ENCODE measurements around the gene HTR7. TPM values are rescaled to one million over a fixed set of nuclear protein-coding genes. Genes with fewer than 3 reads are reported as not detected.

The HTR7 gene
- total RNA-seq, 1 experiment from 2014 or later, result 0.62 TPM

DNA sequence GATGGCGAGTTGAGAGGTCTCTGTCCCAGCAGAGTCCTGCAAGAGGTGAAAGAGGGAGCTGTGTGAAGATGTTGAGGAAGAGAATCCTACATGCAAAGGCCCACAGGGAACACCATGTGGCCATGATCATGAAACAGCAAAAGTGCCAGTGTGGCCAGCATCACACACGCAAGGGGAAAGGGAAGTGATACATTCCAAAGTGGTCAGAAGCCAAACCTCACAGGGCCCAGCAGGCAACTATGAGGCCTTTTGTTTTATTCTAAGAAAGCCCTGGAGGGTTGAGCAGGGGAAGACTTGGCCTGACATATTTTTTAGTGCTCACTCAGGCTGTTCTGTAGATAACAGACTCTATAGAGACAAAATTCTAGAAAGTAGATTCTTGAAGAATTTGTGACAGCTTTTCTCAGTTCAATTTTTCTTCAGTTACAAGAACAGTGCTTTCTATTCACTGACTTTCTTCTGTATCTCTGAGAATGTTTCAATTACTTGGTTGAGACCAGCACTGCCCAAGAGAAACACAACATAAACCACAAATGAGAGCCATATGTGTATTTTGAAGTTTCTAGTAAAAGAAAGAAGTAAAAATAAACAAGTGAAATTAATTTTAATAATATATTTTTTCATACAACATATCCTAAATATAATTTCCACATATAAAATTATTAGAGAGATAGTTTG, 82.3 kb downstream of the HTR7 start:
- Histone ChIP-seq H3K79me2 (ENCODE audit: low read length) (no peaks in the 10 kb centered on the region), H3K4me3 (ENCODE audit: low read length) (no peak overlapping the region), H3K4me2 (ENCODE audit: low read length) (no peak overlapping the region), H3K4me1 (ENCODE audit: insufficient read depth, low read length) (no peaks in the 10 kb centered on the region), H2AFZ (ENCODE audit: low read length) (no peak overlapping the region), H4K20me1 (ENCODE audit: low read length) (no peaks in the 10 kb centered on the region), H3K9me3 (ENCODE audit: low read length) (no peaks in the 10 kb centered on the region), H3K9me2 (replicated peaks; ENCODE audit: low read length) (no peaks in the 10 kb centered on the region), H3K27me3 (ENCODE audit: low read length) (no peaks in the 10 kb centered on the region), H3K9ac (ENCODE audit: low read length) (no peak overlapping the region), H3F3A (ENCODE audit: low read length, unreplicated experiment) (no peaks in the 10 kb centered on the region), H3K36me3 (ENCODE audit: low read depth, low read length) (no peaks in the 10 kb centered on the region), H3K27ac (ENCODE audit: low read length) (no peak overlapping the region)
- no peak for TF ChIP-seq EZH2 (IDR thresholded peaks at IDR 0.05; ENCODE audit: low read length, unreplicated experiment)
- TF ChIP-seq, protein P1, sequence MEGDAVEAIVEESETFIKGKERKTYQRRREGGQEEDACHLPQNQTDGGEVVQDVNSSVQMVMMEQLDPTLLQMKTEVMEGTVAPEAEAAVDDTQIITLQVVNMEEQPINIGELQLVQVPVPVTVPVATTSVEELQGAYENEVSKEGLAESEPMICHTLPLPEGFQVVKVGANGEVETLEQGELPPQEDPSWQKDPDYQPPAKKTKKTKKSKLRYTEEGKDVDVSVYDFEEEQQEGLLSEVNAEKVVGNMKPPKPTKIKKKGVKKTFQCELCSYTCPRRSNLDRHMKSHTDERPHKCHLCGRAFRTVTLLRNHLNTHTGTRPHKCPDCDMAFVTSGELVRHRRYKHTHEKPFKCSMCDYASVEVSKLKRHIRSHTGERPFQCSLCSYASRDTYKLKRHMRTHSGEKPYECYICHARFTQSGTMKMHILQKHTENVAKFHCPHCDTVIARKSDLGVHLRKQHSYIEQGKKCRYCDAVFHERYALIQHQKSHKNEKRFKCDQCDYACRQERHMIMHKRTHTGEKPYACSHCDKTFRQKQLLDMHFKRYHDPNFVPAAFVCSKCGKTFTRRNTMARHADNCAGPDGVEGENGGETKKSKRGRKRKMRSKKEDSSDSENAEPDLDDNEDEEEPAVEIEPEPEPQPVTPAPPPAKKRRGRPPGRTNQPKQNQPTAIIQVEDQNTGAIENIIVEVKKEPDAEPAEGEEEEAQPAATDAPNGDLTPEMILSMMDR (conservative IDR thresholded peaks at IDR 0.05; ENCODE audit: low read depth, low read length), result no peak
- TF ChIP-seq EZH2phosphoT487 (IDR thresholded peaks at IDR 0.05; ENCODE audit: borderline replicate concordance, low read length), result no peak
- ATAC-seq, result no peak
- no peak for DNase-seq
- no TSS peak for BruUV-seq (replicated peaks)
- intact Hi-C loops (cut with micrococcal nuclease), result no loop called here
- POLR2A ChIA-PET (ENCODE audit: unreplicated experiment), result interaction anchor here (0.7 kb wide), 1 partner anchor 488 kb away, joined by 6 read pairs; no protein-coding TSS in a partner anchor
- CTCF ChIA-PET, result no interaction called here

DNA sequence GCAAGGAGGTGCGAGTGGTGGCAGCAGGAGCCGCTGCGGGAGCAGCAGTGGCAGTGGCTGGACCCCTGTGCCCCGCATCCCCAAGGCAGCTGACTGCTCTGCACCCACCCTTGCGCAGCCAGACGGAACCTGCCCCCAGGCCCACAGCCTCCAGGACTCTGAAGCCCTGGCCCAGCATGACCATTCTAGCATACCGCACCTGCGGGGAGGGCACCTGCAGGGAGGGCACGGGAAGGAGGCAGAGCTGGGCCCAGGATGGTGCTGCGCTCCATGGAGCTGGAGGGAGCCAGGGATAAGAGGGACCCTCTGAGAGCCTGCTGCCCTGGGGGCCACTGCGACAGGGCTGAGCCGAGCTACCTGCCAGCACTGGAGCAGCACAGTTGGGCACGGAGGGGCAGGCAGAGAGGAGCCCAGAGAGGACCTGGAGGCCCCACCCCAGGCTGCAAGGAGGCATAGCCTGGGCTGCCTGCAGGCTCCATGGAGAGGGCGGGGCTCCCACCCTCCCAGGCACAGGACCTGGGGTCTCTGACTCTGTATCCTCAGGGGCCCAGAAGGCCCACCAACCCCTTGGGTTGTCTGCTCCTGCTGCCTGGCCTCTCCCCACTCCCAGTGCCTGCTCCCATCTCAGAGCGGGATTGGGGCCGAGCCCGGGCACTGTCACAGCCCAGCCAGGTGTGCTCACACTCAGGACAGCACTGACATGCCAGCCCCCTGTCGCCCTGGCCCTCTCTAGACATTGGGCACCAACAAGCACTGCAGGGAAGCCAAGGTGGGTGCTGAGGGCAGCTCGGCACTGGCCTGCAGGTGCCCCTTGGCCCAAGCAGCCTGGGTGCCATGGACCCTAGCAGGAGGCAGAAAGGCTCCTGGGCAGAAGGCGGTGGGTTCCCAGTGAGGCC, 87.6 kb downstream of the HTR7 start:
- ChIA-PET CTCF (no interaction called here), POLR2A (ENCODE audit: unreplicated experiment) (no interaction called here)
- no peak overlapping the region for H3K4me3 ChIP-seq (ENCODE audit: low read length)
- H3F3A ChIP-seq (ENCODE audit: low read length, unreplicated experiment), result no peaks in the 10 kb centered on the region
- no peak overlapping the region for H2AFZ ChIP-seq (ENCODE audit: low read length)
- no peaks in the 10 kb centered on the region for H3K36me3 ChIP-seq (ENCODE audit: low read depth, low read length)
- no peaks in the 10 kb centered on the region for H3K9me2 ChIP-seq (replicated peaks; ENCODE audit: low read length)
- intact Hi-C loops (cut with micrococcal nuclease), result no loop called here
- TF ChIP-seq EZH2 (IDR thresholded peaks at IDR 0.05; ENCODE audit: low read length, unreplicated experiment) (no peak), EZH2phosphoT487 (IDR thresholded peaks at IDR 0.05; ENCODE audit: borderline replicate concordance, low read length) (no peak)
- TF ChIP-seq, protein P1 (conservative IDR thresholded peaks at IDR 0.05; ENCODE audit: low read depth, low read length), result no peak
- no peak for DNase-seq
- BruUV-seq (replicated peaks), result no TSS peak
- H3K9ac ChIP-seq (ENCODE audit: low read length), result no peak overlapping the region
- no peaks in the 10 kb centered on the region for H3K9me3 ChIP-seq (ENCODE audit: low read length)
- no peak overlapping the region for H3K27ac ChIP-seq (ENCODE audit: low read length)
- no peaks in the 10 kb centered on the region for H4K20me1 ChIP-seq (ENCODE audit: low read length)
- no peak overlapping the region for H3K4me2 ChIP-seq (ENCODE audit: low read length)
- no peaks in the 10 kb centered on the region for H3K79me2 ChIP-seq (ENCODE audit: low read length)
- no peaks in the 10 kb centered on the region for H3K4me1 ChIP-seq (ENCODE audit: insufficient read depth, low read length)
- no peaks in the 10 kb centered on the region for H3K27me3 ChIP-seq (ENCODE audit: low read length)
- no peak for ATAC-seq

All from PC-3 (cell line).